Measurements from ENCODE around the gene SUV39H1. TPM values are rescaled to one million over a fixed set of nuclear protein-coding genes. Genes with fewer than 3 reads are reported as not detected.

The SUV39H1 gene
- total RNA-seq, 2 donors from 2014 or later: 7.8 to 10.6 TPM

DNA sequence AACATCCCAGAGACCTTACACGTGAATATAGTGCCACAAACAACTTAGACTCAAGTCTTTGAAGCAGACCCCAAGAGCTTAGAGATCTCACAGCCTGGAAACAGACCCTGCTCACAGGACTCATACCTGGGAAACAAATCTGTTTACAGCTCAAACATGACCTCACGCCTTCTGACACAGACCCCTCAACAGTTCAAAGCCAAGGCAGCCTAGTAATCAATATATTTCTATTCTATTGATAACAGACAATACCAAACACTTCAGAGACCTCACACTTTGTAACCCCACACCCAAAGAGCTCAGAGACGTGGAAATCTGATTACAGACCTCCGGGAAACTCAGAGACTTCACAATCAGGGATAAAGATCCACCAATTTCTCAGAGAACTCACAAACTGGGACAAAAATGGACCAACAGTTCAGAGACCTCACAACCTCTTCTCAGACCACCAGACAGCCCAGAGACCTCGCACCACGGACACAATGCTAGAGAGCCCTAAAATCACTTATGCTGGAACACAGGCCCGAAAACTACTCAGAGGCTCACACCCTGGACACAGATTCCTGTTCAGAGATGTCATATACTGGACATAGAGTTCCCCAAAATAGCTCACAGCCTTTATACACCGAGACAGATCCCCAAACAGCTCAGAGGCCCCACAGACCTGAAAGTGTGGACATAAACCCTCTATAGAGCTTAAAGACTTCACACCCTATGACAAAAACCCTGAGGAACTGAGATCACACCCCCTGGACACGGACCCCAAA is 14.8 kb downstream of the SUV39H1 start:
- 82 to 90% methylated on average over 2 to 9 of the region's 9 CpGs for WGBS, 2 experiments (ENCODE audit: insufficient coverage in 1 of 2, insufficient read length in 1 of 2)
- Histone ChIP-seq H3K4me1 (ENCODE audit: control insufficient read depth, insufficient read depth, low read length) (no peaks in the 10 kb centered on the region), H3K36me3 (ENCODE audit: control insufficient read depth, insufficient read depth, low read length) (no peaks in the 10 kb centered on the region), H3K9ac (ENCODE audit: extremely low read depth, low read length, poor library complexity, severe bottlenecking) (no peak overlapping the region), H3K9me3 (ENCODE audit: control insufficient read depth, low read length) (no peaks in the 10 kb centered on the region), H3K27ac (ENCODE audit: low read depth, low read length) (no peak overlapping the region), H3K27me3 (ENCODE audit: control insufficient read depth, insufficient read depth, low read length, poor library complexity, severe bottlenecking) (no peaks in the 10 kb centered on the region), H3K4me3 (ENCODE audit: low read length) (no peak overlapping the region)
- Mint-ChIP-seq H3K9me3 (peaks cover 72% of the 10 kb centered on the region), H3K27ac (no peak overlapping the region), H3K27me3 (ENCODE audit: insufficient read depth) (peaks cover 30% of the 10 kb centered on the region), H3K36me3 (ENCODE audit: low read depth) (peaks cover 5% of the 10 kb centered on the region), H3K4me3 (no peak overlapping the region), H3K4me1 (peaks cover 9% of the 10 kb centered on the region)
- no peak for TF ChIP-seq CTCF (conservative IDR thresholded peaks at IDR 0.05)
- no peak for DNase-seq

- no peak overlapping the region for H3K4me3 Mint-ChIP-seq
- Histone ChIP-seq H3K9me3 (ENCODE audit: control insufficient read depth, low read length) (no peaks in the 10 kb centered on the region), H3K9ac (ENCODE audit: extremely low read depth, low read length, poor library complexity, severe bottlenecking) (no peak overlapping the region), H3K4me3 (ENCODE audit: low read length) (no peak overlapping the region), H3K4me1 (ENCODE audit: control insufficient read depth, insufficient read depth, low read length) (no peaks in the 10 kb centered on the region), H3K36me3 (ENCODE audit: control insufficient read depth, insufficient read depth, low read length) (no peaks in the 10 kb centered on the region), H3K27me3 (ENCODE audit: control insufficient read depth, insufficient read depth, low read length, poor library complexity, severe bottlenecking) (no peaks in the 10 kb centered on the region), H3K27ac (ENCODE audit: low read depth, low read length) (no peak overlapping the region)
- peaks cover 5% of the 10 kb centered on the region for H3K36me3 Mint-ChIP-seq (ENCODE audit: low read depth)
- TF ChIP-seq CTCF (conservative IDR thresholded peaks at IDR 0.05): no peak
- peaks cover 9% of the 10 kb centered on the region for H3K4me1 Mint-ChIP-seq
- H3K9me3 Mint-ChIP-seq: peaks cover 74% of the 10 kb centered on the region
- WGBS, 2 experiments (ENCODE audit: insufficient coverage in 1 of 2, insufficient read length in 1 of 2): 95 to 100% methylated on average over 3 to 7 of the region's 7 CpGs
- H3K27ac Mint-ChIP-seq: no peak overlapping the region
- H3K27me3 Mint-ChIP-seq (ENCODE audit: insufficient read depth): peaks cover 30% of the 10 kb centered on the region
- DNase-seq: no peak
Observed at GRCh38 chrX:48711929-48712505, 15.5 kb downstream of the SUV39H1 start.

DNA sequence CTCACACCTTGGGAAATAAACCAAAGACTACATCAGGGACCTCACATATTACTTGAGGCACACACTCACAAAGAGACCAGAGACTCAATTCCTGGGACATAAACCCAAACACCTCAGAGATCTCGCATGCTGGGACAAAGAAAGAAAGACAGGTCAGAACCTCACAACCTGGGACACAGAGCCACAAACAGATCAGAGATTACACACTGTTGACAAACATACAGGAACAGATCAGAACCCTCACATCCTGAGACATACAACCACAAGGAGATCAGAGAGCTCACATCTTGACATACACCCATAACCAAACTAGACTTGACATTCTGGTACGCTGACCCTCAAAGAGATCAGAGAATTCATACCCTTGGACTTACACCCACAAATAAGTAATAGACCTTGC is 17.3 kb downstream of the SUV39H1 start:
- no peak overlapping the region for H3K4me3 ChIP-seq (ENCODE audit: low read length)
- no peaks in the 10 kb centered on the region for H3K4me1 ChIP-seq (ENCODE audit: control insufficient read depth, insufficient read depth, low read length)
- H3K9ac ChIP-seq (ENCODE audit: extremely low read depth, low read length, poor library complexity, severe bottlenecking): no peak overlapping the region
- peaks cover 9% of the 10 kb centered on the region for H3K4me1 Mint-ChIP-seq
- H3K27ac Mint-ChIP-seq: no peak overlapping the region
- no peaks in the 10 kb centered on the region for H3K36me3 ChIP-seq (ENCODE audit: control insufficient read depth, insufficient read depth, low read length)
- no peak overlapping the region for H3K27ac ChIP-seq (ENCODE audit: low read depth, low read length)
- H3K9me3 Mint-ChIP-seq: peaks cover 71% of the 10 kb centered on the region
- peaks cover 30% of the 10 kb centered on the region for H3K27me3 Mint-ChIP-seq (ENCODE audit: insufficient read depth)
- H3K36me3 Mint-ChIP-seq (ENCODE audit: low read depth): no peaks in the 10 kb centered on the region
- no peaks in the 10 kb centered on the region for H3K27me3 ChIP-seq (ENCODE audit: control insufficient read depth, insufficient read depth, low read length, poor library complexity, severe bottlenecking)
- WGBS, 2 experiments (ENCODE audit: insufficient coverage in 1 of 2, insufficient read length in 1 of 2): 100% methylated on average over 2 of the region's 2 CpGs; no CpG with 5 or more reads in 1 of the 2 experiments
- DNase-seq: no peak
- TF ChIP-seq CTCF (conservative IDR thresholded peaks at IDR 0.05): no peak
- H3K4me3 Mint-ChIP-seq: no peak overlapping the region
- no peaks in the 10 kb centered on the region for H3K9me3 ChIP-seq (ENCODE audit: control insufficient read depth, low read length)
